PC-9 (cell line): ENCODE results near the gene CRELD2. TPM values are rescaled to one million over a fixed set of nuclear protein-coding genes. Genes with fewer than 3 reads are reported as not detected.

Source experiments
- BruUV-seq: library from RNA; stranded (reverse); fragments of 400-500 nt; replicated peaks from 2 replicates; lab custom pipeline; 2021; lab: Mats Ljungman, UMichigan
- CTCF ChIA-PET: fragments of 300-600 bp; sonication (Branson Sonifier 250); formaldehyde crosslinking; loops from one replicate; lab custom pipeline; 2022; ENCODE audit warnings: antibody characterized with exemption; lab: Charles Lee
- POLR2A ChIA-PET: fragments of 300-600 bp; sonication (Branson Sonifier 250); formaldehyde crosslinking; loops from one replicate; lab custom pipeline; 2022; ENCODE audit warnings: antibody characterized with exemption; ENCODE audit not compliant: unreplicated experiment; lab: Charles Lee
- DNase-seq, 2 experiments: peaks; one replicate each; pipeline versions ENCODE4 v3.0.0 to v3.0.0-alpha.2; 2015 to 2022; ENCODE audit warnings: mixed read lengths in 1 of 2
- H2AFZ ChIP-seq: fragments of 200-600 bp; sonication (generic); 2 replicates; pipeline ENCODE4 v1.8.1; 2017; ENCODE audit warnings: antibody characterized with exemption
- H3F3A ChIP-seq: fragments of 200-600 bp; sonication (generic); 2 replicates; pipeline ENCODE4 v1.8.1; 2017; ENCODE audit warnings: antibody characterized with exemption, mild to moderate bottlenecking, low read depth; ENCODE audit not compliant: insufficient read depth
- H3K27ac ChIP-seq: fragments of 200-600 bp; sonication (generic); 2 replicates; pipeline ENCODE4 v1.6.1; 2016; ENCODE audit warnings: mixed run types
- H3K27me3 ChIP-seq: fragments of 200-600 bp; sonication (generic); 2 replicates; pipeline ENCODE4 v1.6.1; 2016; ENCODE audit warnings: low read depth, mixed run types; ENCODE audit not compliant: insufficient read depth
- H3K36me3 ChIP-seq: fragments of 200-600 bp; sonication (generic); 2 replicates; pipeline ENCODE4 v1.6.1; 2016; ENCODE audit warnings: low read depth, mixed run types
- H3K4me1 ChIP-seq: fragments of 200-600 bp; sonication (generic); replicated peaks from 2 replicates; pipeline ENCODE4 v1.6.1; 2016; ENCODE audit warnings: mixed run types; ENCODE audit not compliant: insufficient read depth
- H3K4me2 ChIP-seq: fragments of 200-600 bp; sonication (generic); 2 replicates; pipeline ENCODE4 v1.6.1; 2017; ENCODE audit warnings: mixed run types
- H3K4me3 ChIP-seq: fragments of 200-600 bp; sonication (generic); 2 replicates; pipeline ENCODE4 v1.6.1; 2016; ENCODE audit warnings: mixed run types
- H3K79me2 ChIP-seq: fragments of 200-600 bp; sonication (generic); 2 replicates; pipeline ENCODE4 v1.6.1; 2017; ENCODE audit warnings: low read depth, mixed run types
- H3K9me2 ChIP-seq: fragments of 200-600 bp; sonication (generic); 2 replicates; pipeline ENCODE4 v1.8.1; 2017; ENCODE audit warnings: mild to moderate bottlenecking; ENCODE audit not compliant: insufficient read depth
- H3K9me3 ChIP-seq: fragments of 200-600 bp; sonication (generic); 2 replicates; pipeline ENCODE4 v1.8.1; 2016; ENCODE audit warnings: low read depth; ENCODE audit not compliant: insufficient read depth
- H4K20me1 ChIP-seq: fragments of 200-600 bp; sonication (generic); 2 replicates; pipeline ENCODE4 v1.8.1; 2017; ENCODE audit not compliant: insufficient read depth
- CTCF ChIP-seq: fragments of 200-600 bp; sonication (generic); conservative IDR thresholded peaks from 2 replicates; pipeline ENCODE4 v1.6.1; 2017; ENCODE audit warnings: mixed run types, antibody characterized with exemption, mild to moderate bottlenecking, moderate library complexity
- EZH2 ChIP-seq: fragments of 200-600 bp; sonication (generic); IDR thresholded peaks from 2 replicates; pipeline ENCODE4 v1.8.0; 2017; ENCODE audit warnings: antibody characterized with exemption, low read depth
- intact Hi-C: fragments of 100-400 bp; cut with micrococcal nuclease; formaldehyde crosslinking; loops from one replicate; pipeline ENCODE4 v1.10.0; 2022; ENCODE audit not compliant: unreplicated experiment
- total RNA-seq: library from RNA; stranded (reverse); gene quantifications from 2 replicates; pipeline ENCODE4 v1.2.3, GENCODE V29; 2021

CRELD2 gene
- total RNA-seq, 1 experiment from 2014 or later, result 30.7 TPM

GRCh38 chr22:49899530-49899929 lies 18.9 kb upstream of the CRELD2 start:
- ChIA-PET CTCF (no interaction called here), POLR2A (no interaction called here)
- intact Hi-C loops, result loop anchor here (10.0 kb wide), 1 partner anchor 85 kb away; no protein-coding TSS in a partner anchor
- no peaks in the 10 kb centered on the region; the same call in 1 of the 2 replicates for H3K36me3 ChIP-seq
- DNase-seq, result no peak
- no peaks in the 10 kb centered on the region for H3K27me3 ChIP-seq
- no peak overlapping the region for H2AFZ ChIP-seq
- H3F3A ChIP-seq, result peaks cover 35% of the 10 kb centered on the region
- no peak overlapping the region for H3K4me2 ChIP-seq
- TF ChIP-seq EZH2 (no peak), CTCF (no peak)
- H3K9me3 ChIP-seq, result no peaks in the 10 kb centered on the region
- H3K4me3 ChIP-seq, result no peak overlapping the region
- no peak overlapping the region for H3K27ac ChIP-seq
- no TSS peak for BruUV-seq
- no peaks in the 10 kb centered on the region for H3K4me1 ChIP-seq
- H3K79me2 ChIP-seq, result no peaks in the 10 kb centered on the region
- H3K9me2 ChIP-seq, result no peaks in the 10 kb centered on the region
- H4K20me1 ChIP-seq, result peaks cover 4% of the 10 kb centered on the region; the same call in 1 of the 2 replicates

GRCh38 chr22:49900441-49901230 lies 17.8 kb upstream of the CRELD2 start:
- no peak overlapping the region for H2AFZ ChIP-seq
- H3K9me2 ChIP-seq, result no peaks in the 10 kb centered on the region
- ChIA-PET CTCF (no interaction called here), POLR2A (no interaction called here)
- no peak overlapping the region for H3K27ac ChIP-seq
- BruUV-seq, result no TSS peak
- H3K4me2 ChIP-seq, result no peak overlapping the region
- H3K9me3 ChIP-seq, result no peaks in the 10 kb centered on the region
- peaks cover 35% of the 10 kb centered on the region for H3F3A ChIP-seq
- H3K4me3 ChIP-seq, result no peak overlapping the region
- H4K20me1 ChIP-seq, result peaks cover 11% of the 10 kb centered on the region; the same call in 1 of the 2 replicates
- DNase-seq, result no peak
- no peaks in the 10 kb centered on the region; the same call in 1 of the 2 replicates for H3K36me3 ChIP-seq
- no peak for TF ChIP-seq CTCF
- no peaks in the 10 kb centered on the region for H3K27me3 ChIP-seq
- intact Hi-C loops, result no loop called here
- no peaks in the 10 kb centered on the region for H3K79me2 ChIP-seq
- H3K4me1 ChIP-seq, result no peaks in the 10 kb centered on the region

DNA sequence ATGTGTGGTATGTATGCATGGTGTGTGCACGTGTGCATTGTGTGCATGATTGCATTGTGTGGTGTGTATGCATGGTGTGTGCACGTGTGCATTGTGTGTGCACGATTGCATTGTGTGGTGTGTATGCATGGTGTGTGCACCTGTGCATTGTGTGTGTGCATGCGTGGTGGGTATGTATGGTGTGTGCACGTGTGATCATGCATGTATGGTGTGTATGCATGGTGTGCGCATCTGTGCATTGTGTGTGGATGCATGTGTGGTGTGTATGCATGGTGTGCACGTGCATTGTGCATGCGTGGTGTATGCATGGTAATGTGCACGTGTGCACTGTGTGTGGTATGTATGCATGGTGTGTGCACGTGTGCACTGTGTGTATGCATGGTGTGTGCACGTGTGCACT lies 17.0 kb upstream of the CRELD2 start:
- BruUV-seq, result no TSS peak
- Histone ChIP-seq H3F3A (peaks cover 35% of the 10 kb centered on the region), H4K20me1 (peaks cover 11% of the 10 kb centered on the region; the same call in 1 of the 2 replicates), H3K36me3 (no peaks in the 10 kb centered on the region; the same call in 1 of the 2 replicates), H3K4me2 (no peak overlapping the region), H3K27me3 (no peaks in the 10 kb centered on the region), H3K9me3 (no peaks in the 10 kb centered on the region), H3K4me3 (no peak overlapping the region), H2AFZ (no peak overlapping the region), H3K9me2 (no peaks in the 10 kb centered on the region), H3K27ac (no peak overlapping the region), H3K79me2 (no peaks in the 10 kb centered on the region), H3K4me1 (no peaks in the 10 kb centered on the region)
- ChIA-PET POLR2A (no interaction called here), CTCF (no interaction called here)
- no peak for DNase-seq
- intact Hi-C loops, result no loop called here
- no peak for TF ChIP-seq CTCF
- TF ChIP-seq EZH2, result no peak
